Ovary (tissue), 3 donors: ENCODE data around the gene RXRB.
"Not testable (repeated sequence)": the region's sequence is repeated elsewhere in the genome, so short reads cannot be mapped to it uniquely, and the experiment has no call there.

Experiments used
- CTCF ChIP-seq, 3 donors: fragments of 450-650 bp in 2 of 3; fragments of 200-600 bp in 1 of 3; IDR thresholded peaks; one replicate each; pipeline versions ENCODE4 v1.5.1 to v1.8.0; 2016 to 2022; ENCODE audit warnings: antibody characterized with exemption in 3 of 3, mild to moderate bottlenecking in 1 of 3
- EP300 ChIP-seq: sonication (generic); formaldehyde crosslinking; IDR thresholded peaks from one replicate; pipeline ENCODE4 v1.6.1; 2017; ENCODE audit warnings: antibody characterized with exemption
- POLR2A ChIP-seq: fragments of 450-650 bp; IDR thresholded peaks from one replicate; pipeline ENCODE4 v1.6.1; 2017; ENCODE audit warnings: antibody characterized with exemption, mild to moderate bottlenecking, moderate library complexity
- donor health status: DM: no; HTN: no; CAD: no.

DNA sequence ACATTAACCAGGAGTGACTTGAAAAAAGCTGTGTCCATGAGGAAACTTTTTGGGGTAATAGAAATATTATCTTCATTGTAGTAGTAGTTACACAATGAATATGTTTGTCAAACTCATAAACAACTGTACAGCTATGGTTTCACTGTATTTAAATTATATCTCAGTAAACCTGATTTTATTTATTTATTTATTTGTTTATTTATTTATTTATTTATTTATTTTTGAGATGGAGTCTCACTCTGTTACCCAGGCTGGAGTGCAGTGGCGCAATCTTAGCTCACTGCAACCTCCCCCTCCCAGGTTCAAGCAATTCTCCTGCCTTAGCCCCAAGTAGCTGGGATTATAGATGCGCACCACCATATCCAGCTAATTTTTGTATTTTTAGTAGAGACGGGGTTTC is 49.9 kb downstream of the RXRB start:
- not testable (repeated sequence) for TF ChIP-seq CTCF (IDR thresholded peaks at IDR 0.05); POLR2A; EP300
